NCI-H2029 treated with DMSO at 0.1 percent for 48 hours (cell line): ENCODE data around the gene SLC49A3.
"Not testable (repeated sequence)": the region's sequence is repeated elsewhere in the genome, so short reads cannot be mapped to it uniquely, and the experiment has no call there.

Experiments used
- DNase-seq: peaks from one replicate; lab custom pipeline; 2025; lab: John Stamatoyannopoulos, UW

SLC49A3 gene

DNA sequence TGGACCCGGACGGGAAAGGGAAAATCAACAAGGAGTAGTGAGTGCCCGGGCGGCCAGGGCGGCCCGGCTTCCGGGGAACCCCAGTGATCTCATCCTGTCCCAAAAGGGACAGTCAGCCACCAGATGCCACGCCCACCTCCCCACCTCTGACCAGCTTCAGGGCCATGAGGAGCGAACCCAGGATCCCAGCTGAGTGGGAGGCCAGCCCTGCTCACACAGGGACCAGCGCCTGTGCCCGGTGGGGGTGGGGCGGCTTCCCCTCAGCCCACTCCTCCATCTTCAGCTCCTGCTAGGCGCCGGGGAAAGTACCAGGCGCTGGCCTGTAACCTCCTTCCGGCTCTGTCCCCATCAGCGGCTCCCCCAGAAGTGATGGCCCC is 8.4 kb downstream of the SLC49A3 start:
- DNase-seq = no peak

DNA sequence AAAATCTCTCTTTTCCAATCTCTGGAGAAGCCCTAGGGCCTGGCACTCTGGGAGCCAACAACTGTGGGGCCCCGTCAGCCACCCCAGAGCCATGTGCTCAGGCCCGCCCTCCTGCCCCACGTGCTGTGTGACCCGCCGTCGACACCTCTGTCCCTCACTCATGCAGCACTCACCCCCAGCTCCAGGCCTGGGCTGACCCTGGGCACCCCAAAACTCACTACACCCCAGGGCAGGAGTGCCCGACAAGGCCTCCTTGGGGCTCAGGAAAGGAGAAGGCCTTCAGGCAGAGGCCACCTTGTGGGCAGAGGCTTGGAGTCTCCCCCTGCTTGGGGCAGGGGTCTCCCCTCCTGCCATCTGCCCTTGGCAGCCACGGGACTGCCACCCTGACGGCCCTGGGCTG is 8.9 kb downstream of the SLC49A3 start:
- no peak for DNase-seq

DNA sequence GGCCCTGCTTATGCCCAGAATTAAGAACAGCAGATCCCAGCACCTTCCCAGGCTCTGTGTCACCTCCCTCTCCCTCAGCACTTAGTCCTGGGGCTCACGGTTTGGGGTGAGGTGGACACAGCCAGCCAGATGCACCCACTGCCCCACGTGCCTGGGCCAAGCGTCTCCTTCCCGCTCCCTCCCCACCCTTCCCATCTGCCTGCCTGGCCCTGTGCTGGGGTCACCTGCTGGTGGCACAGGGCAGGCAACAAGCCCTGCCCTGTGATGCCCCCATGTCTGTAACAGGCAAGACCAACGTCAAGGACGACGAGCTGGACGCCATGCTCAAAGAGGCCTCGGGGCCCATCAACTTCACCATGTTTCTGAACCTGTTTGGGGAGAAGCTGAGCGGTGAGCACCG is 9.3 kb downstream of the SLC49A3 start:
- no peak for DNase-seq

- DNase-seq = no peak
Observed at GRCh38 chr4:679104-679481, 9.9 kb downstream of the SLC49A3 start.

DNA sequence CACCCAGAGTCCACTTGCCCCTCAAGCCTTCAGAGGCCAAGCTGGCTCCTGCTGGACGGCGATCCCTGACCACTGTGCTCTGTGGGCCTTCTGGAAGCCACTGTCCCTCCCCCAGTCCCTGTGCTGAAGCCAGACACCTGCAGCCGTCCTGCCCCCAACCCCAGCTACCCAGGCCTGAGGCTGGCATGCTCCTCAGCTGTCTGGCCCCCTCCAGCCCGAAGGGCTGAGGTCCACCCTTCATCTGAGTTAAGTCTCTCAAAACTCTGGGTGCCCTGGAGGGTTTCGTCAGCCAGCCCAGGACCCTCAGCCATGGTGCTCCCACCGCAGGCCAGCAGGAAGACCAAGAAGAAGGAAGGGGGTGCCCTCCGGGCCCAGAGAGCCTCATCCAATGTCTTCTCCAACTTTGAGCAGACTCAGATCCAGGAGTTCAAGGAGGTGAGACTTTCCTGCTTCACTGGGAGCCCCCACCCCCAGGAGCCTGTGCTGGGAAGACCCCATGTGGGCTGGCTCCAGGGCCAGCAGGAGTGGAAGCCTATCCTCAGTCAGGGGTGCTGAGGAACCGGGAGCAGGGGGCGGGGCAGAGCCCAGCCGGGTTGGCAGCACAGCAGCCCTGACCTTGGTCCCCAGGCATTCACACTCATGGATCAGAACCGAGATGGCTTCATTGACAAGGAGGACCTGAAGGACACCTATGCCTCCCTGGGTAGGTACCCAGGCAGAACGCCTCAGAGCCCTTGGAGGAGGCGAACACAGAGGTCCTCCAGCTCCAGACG is 10.4 kb downstream of the SLC49A3 start:
- no peak for DNase-seq

- DNase-seq = no peak
Observed at GRCh38 chr4:677431-678293, 11.3 kb downstream of the SLC49A3 start.

- no peak for DNase-seq
Observed at GRCh38 chr4:676871-677235, 12.1 kb downstream of the SLC49A3 start.

- DNase-seq = no peak
Observed at GRCh38 chr4:675980-676870, 12.7 kb downstream of the SLC49A3 start.

GRCh38 chr4:675036-675882 is 13.7 kb downstream of the SLC49A3 start:
- no peak for DNase-seq

DNA sequence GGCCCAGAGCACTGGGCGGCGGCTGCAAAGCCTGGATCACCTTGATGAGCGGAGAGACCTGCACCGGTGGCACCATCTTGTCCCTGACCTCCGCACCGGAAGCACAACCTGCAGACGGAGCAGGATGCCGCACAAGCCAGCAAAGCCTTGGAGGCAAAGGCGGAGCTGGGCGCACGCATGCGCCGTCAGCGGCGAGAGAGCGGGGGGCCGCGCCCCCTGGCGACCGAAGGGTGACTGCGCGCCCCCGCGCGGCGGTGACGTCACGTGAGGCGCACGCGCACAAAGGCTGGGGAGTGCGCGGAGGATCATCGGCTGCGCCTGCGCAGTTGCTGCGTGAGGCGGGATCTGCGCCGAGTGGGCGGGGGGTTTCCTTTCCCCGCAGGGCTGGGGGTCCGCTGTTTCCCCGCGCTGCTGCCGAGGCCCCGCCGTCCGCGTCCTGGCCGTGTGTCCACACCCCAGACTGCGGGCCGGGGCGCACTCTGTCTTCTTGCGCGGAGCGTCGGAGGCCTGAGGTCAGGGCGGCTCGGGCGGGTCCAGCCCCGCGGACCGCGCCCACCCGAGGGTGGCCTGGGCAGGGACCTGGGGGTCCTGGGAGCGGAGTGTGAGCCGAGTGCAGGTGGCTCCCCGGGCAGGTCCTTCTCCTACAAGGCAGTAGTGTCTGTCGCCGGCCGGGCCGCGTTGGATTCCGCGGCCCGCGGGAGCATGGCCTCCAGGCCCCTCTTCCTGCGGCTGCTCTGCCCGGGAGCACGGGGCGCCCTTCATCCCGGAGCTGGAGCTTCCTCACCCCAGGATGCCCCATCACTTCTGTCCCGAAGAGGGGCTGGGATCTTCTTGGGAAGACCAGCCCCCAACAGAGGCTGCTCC is 14.5 kb downstream of the SLC49A3 start, which contains the start of the genes ATP5ME and MYL5:
TSS of gene ATP5ME (minus strand) at position 105 of the 864 bp plus-strand sequence. CDS start at position 76, 29 bp downstream.
TSS of gene MYL5 (plus strand) at position 371 of the 864 bp plus-strand sequence. CDS start 3,485 bp downstream, outside the sequence.
- peak; percentile 51 for DNase-seq

DNA sequence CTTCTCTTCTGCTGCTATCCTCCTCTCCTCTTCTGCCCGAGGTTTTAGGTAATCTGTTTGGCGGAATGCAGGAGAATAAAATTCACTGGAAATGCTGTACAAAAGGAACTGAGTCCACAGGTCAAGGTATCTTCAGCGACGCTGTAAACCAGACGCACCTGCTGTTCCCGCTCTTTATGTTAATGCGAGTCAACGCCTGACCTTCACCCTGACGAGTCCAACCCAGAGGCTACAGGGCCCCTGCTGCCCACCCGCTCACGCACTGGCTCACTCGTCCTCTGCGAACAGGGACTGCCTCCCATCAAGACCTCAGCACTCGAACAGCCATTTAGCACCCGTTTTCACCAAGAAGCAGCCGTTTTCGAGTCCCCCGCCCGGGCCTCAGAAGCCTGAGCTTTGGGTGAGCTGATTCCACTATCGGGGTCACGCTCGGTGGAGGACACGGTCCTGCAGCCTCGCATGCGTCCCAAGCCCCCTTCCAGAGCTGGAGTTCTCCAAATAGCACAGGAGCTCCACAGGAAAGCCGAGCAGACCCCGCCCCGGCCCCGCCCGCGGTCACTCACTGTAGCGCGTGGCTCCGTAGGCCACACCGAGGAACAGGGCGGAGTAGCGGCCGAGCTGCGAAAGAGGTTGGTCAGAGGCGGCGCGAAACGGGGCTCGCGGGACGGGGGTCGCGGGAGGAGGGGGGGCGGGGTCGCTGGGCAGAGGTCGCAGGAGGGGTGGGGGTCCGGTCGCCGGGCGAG is 15.4 kb downstream of the SLC49A3 start:
- no peak for DNase-seq

GRCh38 chr4:671769-672168 is 17.2 kb downstream of the SLC49A3 start:
- no peak for DNase-seq

DNA sequence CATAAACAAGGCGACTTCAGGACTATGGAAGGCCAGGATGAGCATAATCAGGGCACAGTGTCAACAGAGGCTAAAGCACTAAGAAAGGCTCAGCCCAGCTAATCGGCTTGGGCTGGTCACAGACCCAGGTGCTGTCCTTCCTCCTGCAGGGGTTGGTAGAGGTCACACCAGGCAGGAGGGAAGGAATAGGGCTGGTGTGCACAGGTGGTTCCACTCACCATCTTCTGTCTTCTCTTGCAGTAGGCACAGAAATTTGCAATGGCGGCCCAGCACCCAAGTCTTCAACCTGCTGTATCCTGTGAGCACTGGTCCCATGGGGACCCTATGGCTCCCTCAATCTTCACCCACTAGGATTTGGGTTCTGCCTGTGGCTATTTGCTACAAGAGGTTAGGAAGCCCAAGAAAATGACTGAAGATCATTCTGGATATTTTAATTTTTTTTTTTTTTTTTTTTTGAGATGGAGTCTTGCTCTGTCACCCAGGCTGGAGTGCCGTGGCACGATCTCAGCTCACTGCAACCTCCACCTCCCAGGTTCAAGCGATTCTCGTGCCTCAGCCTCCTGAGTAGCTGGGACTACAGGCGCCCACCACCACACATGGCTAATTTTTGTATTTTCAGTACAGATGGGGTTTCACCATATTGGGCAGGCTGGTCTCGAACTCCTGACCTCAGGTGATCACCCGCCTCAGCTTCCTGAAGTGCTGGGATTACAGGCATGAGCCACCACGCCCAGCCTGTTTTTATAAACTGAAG is 19.0 kb downstream of the SLC49A3 start:
- not testable (repeated sequence) for DNase-seq

- DNase-seq = not testable (repeated sequence)
Observed at GRCh38 chr4:668219-668618, 20.7 kb downstream of the SLC49A3 start.

- no peak for DNase-seq
Observed at GRCh38 chr4:667545-667925, 21.4 kb downstream of the SLC49A3 start.

GRCh38 chr4:666822-667544 is 22.0 kb downstream of the SLC49A3 start:
- no peak for DNase-seq

- no peak for DNase-seq
Observed at GRCh38 chr4:666436-666810, 22.5 kb downstream of the SLC49A3 start.
